Urothelium cell line (cell line): Measurements from ENCODE around the gene ZNF407.

Experiments
- DNase-seq: peaks from one replicate; pipeline ENCODE4 v3.0.0; 2011; ENCODE audit warnings: low spot score, mixed read lengths
- FAIRE-seq: peaks from 2 replicates; lab custom pipeline; 2011; peaks lifted over from hg19 to GRCh38; lab: Jason Lieb, UNC

ZNF407 gene

DNA sequence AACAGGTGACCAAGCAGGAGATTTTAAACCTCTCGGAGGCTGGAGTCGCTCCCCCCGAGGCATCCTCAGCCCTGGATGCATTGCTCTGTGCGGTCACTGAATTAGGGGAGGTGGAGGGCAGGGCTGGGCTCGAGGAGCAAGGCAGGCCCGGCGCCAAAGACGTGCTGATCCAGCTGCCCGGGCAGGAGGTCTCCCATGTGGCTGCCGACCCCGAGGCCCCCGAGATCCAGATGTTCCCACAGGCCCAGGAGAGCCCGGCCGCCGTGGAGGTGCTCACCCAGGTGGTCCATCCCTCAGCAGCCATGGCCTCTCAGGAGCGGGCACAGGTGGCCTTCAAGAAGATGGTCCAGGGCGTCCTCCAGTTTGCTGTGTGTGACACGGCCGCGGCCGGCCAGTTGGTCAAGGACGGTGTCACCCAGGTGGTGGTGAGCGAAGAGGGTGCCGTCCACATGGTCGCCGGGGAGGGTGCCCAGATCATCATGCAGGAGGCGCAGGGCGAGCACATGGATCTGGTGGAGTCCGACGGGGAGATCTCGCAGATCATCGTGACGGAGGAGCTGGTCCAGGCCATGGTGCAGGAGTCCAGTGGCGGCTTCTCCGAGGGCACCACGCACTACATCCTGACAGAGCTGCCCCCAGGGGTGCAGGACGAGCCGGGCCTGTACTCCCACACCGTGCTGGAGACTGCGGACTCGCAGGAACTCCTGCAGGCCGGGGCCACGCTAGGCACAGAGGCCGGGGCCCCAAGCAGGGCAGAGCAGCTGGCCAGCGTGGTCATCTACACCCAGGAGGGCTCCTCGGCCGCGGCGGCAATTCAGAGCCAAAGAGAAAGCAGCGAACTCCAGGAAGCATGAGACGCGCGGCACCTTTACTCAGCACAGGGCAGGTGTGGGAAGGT lies 466.2 kb downstream of the ZNF407 start:
- FAIRE-seq (no peak), DNase-seq (no peak)

DNA sequence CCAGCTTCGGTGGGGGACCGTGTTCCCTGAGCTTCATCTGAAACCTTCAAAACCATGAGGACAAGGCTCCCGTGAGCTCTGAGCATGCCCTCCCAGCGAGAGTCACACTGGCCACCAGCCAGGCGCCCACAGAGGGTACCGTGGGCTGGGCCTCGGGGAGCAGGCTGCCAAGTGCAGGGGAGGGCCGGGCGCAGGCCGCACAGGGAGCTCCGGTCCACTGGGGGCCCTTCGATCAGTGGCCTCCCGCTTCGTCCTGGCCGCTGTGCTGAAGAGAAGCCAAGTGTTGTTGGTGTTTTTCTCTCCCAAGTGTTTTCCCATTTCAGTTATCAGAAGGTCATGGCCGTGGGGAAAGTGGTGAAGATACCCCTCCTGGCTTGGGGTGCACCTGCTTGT lies 466.8 kb downstream of the ZNF407 start:
- DNase-seq (no peak), FAIRE-seq (no peak)

DNA sequence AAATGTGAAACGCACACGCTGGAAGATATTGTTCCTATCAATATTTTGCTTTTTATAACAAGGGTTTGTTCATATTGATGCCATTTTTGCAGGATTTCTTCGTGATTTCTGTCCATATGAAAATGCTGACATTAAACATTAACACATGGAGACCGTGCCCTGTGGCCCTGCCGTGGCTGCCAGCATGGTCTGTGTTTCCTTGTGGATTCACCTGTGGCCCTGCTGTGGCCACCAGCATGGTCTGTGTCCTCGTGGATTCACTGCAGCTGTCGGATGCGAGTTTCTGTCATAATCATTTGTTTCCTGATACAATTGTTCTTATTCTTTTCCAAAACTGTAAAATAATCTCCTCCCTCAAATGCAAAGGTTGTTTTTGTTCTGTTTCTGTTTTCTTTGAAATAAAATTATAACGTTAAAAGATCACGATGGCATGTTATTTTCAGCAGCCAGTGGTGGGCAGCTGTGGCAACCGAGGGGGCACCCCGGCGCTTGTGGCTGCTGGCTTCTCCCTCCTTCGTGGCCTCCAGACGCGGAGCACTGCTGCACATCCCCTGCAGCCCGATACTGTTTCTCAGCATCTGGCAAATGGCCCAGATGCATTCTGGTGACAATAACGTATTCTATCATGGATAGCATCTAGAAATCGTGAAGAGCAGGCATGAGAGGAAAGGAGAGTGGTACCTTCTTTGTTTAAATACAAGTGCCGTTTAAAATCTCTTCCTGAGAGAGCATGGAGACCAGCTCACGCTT lies 467.8 kb downstream of the ZNF407 start:
- DNase-seq = no peak
- no peak for FAIRE-seq

DNA sequence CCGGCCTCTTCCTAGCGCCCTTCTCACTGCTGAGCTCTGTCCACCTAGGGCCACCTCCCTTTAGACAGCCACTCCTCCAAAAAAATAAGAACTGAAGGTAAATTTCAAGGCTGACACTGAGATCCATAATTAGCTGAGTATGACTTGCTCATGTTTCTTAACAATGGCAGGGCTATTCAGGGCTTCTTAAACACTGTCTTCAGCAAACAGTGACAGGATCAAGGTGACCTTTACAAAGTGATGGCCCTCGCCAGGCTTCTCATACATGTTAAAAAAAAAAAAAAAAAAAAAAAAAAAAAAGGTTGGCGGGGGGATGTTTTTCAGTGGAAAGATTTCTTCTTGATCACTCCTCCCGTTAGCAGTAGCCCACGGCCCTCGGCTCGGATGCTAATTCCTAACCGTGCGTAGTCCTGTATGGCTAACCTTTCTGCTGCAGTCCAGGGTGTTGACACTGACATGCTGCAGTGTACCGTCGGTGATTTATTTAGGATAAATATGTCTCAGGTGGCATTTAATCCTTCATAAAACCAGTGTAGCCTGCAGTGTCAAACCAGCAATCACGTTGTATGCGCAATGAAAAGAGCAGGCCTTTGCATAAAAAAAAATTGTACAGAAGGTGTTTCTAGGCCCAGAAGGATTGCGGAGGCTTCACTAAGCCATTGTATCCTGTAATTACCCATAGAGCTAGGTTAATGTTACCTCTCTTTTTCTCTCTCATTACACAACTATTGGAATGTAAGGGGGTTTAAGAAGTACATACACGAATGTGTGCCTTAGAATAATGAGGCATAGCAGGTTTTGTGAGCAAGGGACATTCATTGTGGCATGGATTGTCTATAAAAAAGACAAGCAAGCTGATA lies 468.6 kb downstream of the ZNF407 start:
- no peak for FAIRE-seq
- no peak for DNase-seq

- no peak for FAIRE-seq
These were observed 469.3 kb downstream of the ZNF407 start for GRCh38 chr18:75066936-75067335.

GRCh38 chr18:75067996-75068645 lies 470.5 kb downstream of the ZNF407 start:
- DNase-seq (no peak), FAIRE-seq (no peak)

More at GRCh38 chr18:75066936-75067335, 469.3 kb downstream of the ZNF407 start:
- no peak for DNase-seq

DNA sequence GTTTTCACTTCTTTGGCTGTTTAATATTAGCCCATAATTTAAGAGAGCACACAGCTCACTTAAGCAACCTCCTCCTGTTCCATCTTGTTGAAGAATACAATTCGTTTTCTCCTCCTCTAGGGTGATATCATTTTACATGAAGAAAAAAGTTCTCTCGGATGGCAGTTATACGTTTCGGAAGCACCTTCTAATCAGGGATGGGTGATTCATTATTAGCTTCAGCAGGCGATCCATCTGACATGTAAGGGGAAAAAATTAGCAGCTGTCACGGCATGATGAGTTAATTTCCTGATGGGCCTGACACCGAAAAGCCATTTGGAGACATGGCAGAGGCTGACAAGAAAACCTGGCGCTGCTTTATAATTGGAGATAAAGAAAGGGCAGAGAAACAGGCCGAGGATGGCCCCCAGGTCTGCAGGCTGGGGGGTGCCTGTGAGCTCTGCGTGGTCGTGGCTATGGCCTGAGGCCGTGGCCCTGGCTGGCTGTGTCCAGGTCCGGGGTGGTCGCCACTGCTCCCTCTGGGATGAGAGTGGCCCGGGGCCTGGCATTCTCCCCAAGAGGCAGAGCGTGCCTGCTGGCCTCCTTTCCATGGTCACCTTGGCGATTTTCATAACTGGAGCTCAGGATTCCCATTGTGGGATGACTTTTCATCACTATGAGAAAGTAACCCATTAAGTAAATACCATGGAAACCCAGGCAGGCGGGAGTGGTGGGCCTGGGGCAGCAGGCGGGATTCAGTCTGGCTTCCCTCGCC lies 471.2 kb downstream of the ZNF407 start:
- FAIRE-seq (no peak), DNase-seq (no peak)

GRCh38 chr18:75070235-75070624 lies 472.6 kb downstream of the ZNF407 start:
- no peak for FAIRE-seq
- no peak for DNase-seq

GRCh38 chr18:75070625-75071483 lies 473.2 kb downstream of the ZNF407 start:
- DNase-seq = peak; percentile 65
- peak; percentile 66 for FAIRE-seq

DNA sequence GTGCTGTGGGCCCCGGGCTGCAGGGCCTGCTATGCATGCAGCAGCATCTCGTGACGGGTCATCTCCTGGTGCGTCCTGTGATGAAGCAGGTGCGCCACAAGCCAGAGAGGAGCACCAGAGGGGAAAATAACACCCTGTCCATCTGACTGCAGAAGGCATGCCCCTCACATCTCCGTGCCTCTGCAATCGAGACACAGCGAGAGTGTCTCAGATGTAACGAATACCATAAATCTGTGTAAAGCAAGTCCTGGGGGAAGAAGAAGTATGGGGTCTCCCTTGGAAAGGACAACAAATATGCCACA lies 473.8 kb downstream of the ZNF407 start:
- no peak for DNase-seq
- FAIRE-seq = no peak

DNA sequence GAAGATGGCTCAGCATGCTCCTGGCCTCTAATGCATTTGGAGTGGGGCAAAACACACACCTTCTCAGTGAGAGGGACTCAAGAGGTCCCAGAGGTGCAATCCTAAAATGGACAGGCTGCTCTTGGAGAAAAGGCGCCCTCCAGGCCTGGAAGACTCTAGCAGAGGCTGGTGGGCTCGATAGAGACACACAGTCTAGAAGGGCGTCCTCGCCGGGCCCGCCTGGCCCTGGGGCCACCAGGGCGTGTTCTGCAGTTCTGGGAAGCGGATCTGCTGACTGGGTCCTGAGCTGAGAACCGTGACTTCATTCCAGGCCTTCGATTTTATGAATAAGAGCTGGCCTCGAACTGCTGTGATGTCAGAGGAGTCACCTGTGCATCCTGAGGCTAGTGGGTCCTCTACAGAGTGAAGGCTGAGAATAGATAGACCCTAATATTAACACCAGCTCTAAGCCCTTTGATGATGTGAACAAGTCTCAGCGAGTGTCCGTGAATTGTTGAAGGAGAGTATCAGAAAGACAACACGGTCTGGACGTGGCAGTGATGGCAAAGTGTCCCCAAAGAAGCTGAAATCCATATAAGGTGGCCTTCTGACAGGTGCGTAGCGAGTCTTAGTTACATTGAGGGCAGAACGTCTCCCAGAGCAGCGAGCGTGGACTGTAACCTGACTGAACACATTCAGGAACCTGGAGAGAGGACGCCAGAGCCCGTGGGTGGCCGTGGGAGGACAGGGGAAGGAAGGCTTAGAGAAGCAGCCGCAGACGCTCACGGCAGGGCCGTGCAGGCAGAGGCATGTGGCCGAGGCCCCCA lies 474.4 kb downstream of the ZNF407 start:
- no peak for FAIRE-seq
- DNase-seq = no peak

GRCh38 chr18:75072672-75073371 lies 475.2 kb downstream of the ZNF407 start:
- no peak for DNase-seq
- no peak for FAIRE-seq

GRCh38 chr18:75073654-75074053 lies 476.0 kb downstream of the ZNF407 start:
- FAIRE-seq (no peak), DNase-seq (no peak)

GRCh38 chr18:75074196-75075015 lies 476.7 kb downstream of the ZNF407 start:
- no peak for FAIRE-seq
- no peak for DNase-seq

DNA sequence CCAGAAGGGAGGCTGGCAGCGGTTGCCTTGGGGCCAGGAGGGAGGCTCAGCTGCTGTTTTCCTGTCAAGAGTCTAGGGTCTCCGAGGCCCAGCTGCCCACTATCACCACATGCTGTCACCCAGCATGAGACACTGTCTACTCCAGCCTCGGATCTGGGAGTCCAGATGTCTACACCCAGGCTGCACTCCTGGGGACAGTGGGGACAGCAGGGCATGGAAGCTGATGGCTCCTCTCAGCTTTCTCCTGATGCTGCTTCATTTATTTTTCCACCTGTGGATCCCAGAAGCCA lies 477.3 kb downstream of the ZNF407 start:
- FAIRE-seq (no peak), DNase-seq (no peak)

- FAIRE-seq (no peak), DNase-seq (no peak)
These were observed 477.8 kb downstream of the ZNF407 start for GRCh38 chr18:75075429-75075841.

GRCh38 chr18:75076286-75076685 lies 478.6 kb downstream of the ZNF407 start:
- FAIRE-seq (no peak), DNase-seq (no peak)
